GM15510 (cell line): ENCODE results near the gene ATPAF1.

Source experiments
- POLR2A ChIP-seq: IDR thresholded peaks from 3 replicates; pipeline ENCODE4 v1.6.1; 2011; ENCODE audit warnings: borderline replicate concordance; ENCODE audit not compliant: insufficient read length; ENCODE audit errors: extremely low read depth

Gene ATPAF1

GRCh38 chr1:46665983-46666382, 2.2 kb downstream of the ATPAF1 start:
- no peak for TF ChIP-seq POLR2A

- no peak for TF ChIP-seq POLR2A
These were observed 8.8 kb downstream of the ATPAF1 start for GRCh38 chr1:46659307-46659870.

- TF ChIP-seq POLR2A: no peak
These were observed 10.4 kb downstream of the ATPAF1 start for GRCh38 chr1:46657775-46658174.

GRCh38 chr1:46656643-46657042, 11.5 kb downstream of the ATPAF1 start:
- no peak for TF ChIP-seq POLR2A

- no peak for TF ChIP-seq POLR2A
These were observed 12.3 kb downstream of the ATPAF1 start for GRCh38 chr1:46655848-46656247.

GRCh38 chr1:46654012-46654411, 14.2 kb downstream of the ATPAF1 start:
- no peak for TF ChIP-seq POLR2A

GRCh38 chr1:46653405-46653958, 14.7 kb downstream of the ATPAF1 start:
- no peak for TF ChIP-seq POLR2A

- no peak for TF ChIP-seq POLR2A
These were observed 15.7 kb downstream of the ATPAF1 start for GRCh38 chr1:46652321-46653100.

- no peak for TF ChIP-seq POLR2A
These were observed 17.7 kb downstream of the ATPAF1 start for GRCh38 chr1:46650491-46650890.

- no peak for TF ChIP-seq POLR2A
These were observed 18.4 kb downstream of the ATPAF1 start for GRCh38 chr1:46649764-46650163.

- no peak for TF ChIP-seq POLR2A
These were observed 20.6 kb downstream of the ATPAF1 start for GRCh38 chr1:46647611-46648010.

- TF ChIP-seq POLR2A: no peak
These were observed 21.3 kb downstream of the ATPAF1 start for GRCh38 chr1:46646844-46647243.

- no peak for TF ChIP-seq POLR2A
These were observed 21.8 kb downstream of the ATPAF1 start for GRCh38 chr1:46646331-46646730.

GRCh38 chr1:46645815-46646214, 22.3 kb downstream of the ATPAF1 start:
- no peak for TF ChIP-seq POLR2A

- no peak for TF ChIP-seq POLR2A
These were observed 24.8 kb downstream of the ATPAF1 start for GRCh38 chr1:46643368-46643775.
